Mammary epithelial cell (primary cell): Measurements from ENCODE around the gene MTMR12.

ENCODE experiments used
- CTCF ChIP-seq, 2 donors: IDR thresholded peaks in 1 of 2; conservative IDR thresholded peaks in 1 of 2; 2 replicates each; pipeline ENCODE4 v1.5.1; 2011 to 2012; ENCODE audit warnings: inconsistent platforms in 2 of 2, low read length in 2 of 2, mild to moderate bottlenecking in 2 of 2, control low read depth in 1 of 2, low read depth in 1 of 2; ENCODE audit not compliant: insufficient read depth in 1 of 2; ENCODE audit errors: extremely low read depth in 1 of 2
- EZH2 ChIP-seq: IDR thresholded peaks from 2 replicates; pipeline ENCODE4 v1.6.1; 2012; ENCODE audit warnings: low read length, inconsistent platforms, borderline replicate concordance

- TF ChIP-seq CTCF (conservative IDR thresholded peaks at IDR 0.05 in 1 of 2, IDR thresholded peaks at IDR 0.05 in 1 of 2; ENCODE audit: extremely low read depth in 1 of 2, insufficient read depth in 1 of 2, low read depth in 1 of 2, low read length in 2 of 2) (no peak), EZH2 (no peak)
These were observed 30.4 kb upstream of the MTMR12 start for GRCh38 chr5:32343058-32343672.
